A549 (cell line): ENCODE results near the gene PARVB. TPM values are rescaled to one million over a fixed set of nuclear protein-coding genes. Genes with fewer than 3 reads are reported as not detected.

Experiments used
- ATAC-seq, 2 experiments: fragments of 200-7000 bp in 1 of 2; fragments of >200 bp in 1 of 2; cut with Nextera tagmentation in 1 of 2; cut with Tn5 transposase in 1 of 2; 3 replicates each; pipeline versions ENCODE4 v1.8.0 to v1.9.1; 2018 to 2020; ENCODE audit warnings: mild to moderate bottlenecking in 1 of 2, moderate library complexity in 1 of 2
- CTCF ChIA-PET: fragments of 300-600 bp; sonication (Branson Sonifier 250); formaldehyde crosslinking; extraction: SDS; loops from one replicate; lab custom pipeline; 2021; ENCODE audit warnings: antibody characterized with exemption, inconsistent platforms; lab: Yijun Ruan, JAX
- POLR2A ChIA-PET: fragments of 350-600 bp; formaldehyde crosslinking; extraction: SDS; loops from one replicate; lab custom pipeline; 2021; ENCODE audit warnings: antibody characterized with exemption, inconsistent platforms; lab: Yijun Ruan, JAX
- DNase-seq, 2 experiments: peaks; one replicate each; pipeline versions ENCODE4 v3.0.0 to v3.0.0-alpha.2; 2011 to 2016; ENCODE audit warnings: low read depth in 1 of 2, low spot score in 1 of 2
- FAIRE-seq: peaks from 2 replicates; lab custom pipeline; 2011; peaks lifted over from hg19 to GRCh38; lab: Jason Lieb, UNC
- H3K27ac ChIP-seq, 2 experiments: fragments of >200 bp; sonication (Bioruptor Twin); formaldehyde crosslinking; 3 replicates each; pipeline ENCODE4 v1.5.1; 2016 to 2017
- H3K4me1 ChIP-seq: fragments of >200 bp; sonication (Bioruptor Twin); formaldehyde crosslinking; 3 replicates; pipeline ENCODE4 v1.6.1; 2016
- H3K4me2 ChIP-seq: fragments of >200 bp; sonication (Bioruptor Twin); formaldehyde crosslinking; 3 replicates; pipeline ENCODE4 v1.6.1; 2016
- H3K4me3 ChIP-seq: fragments of >200 bp; sonication (Bioruptor Twin); formaldehyde crosslinking; 3 replicates; pipeline ENCODE4 v1.5.1; 2016
- H3K9me3 ChIP-seq: fragments of >200 bp; sonication (Bioruptor Twin); formaldehyde crosslinking; 3 replicates; pipeline ENCODE4 v1.6.1; 2016
- BHLHE40 ChIP-seq: IDR thresholded peaks from 2 replicates; pipeline ENCODE4 v1.6.1; 2012; ENCODE audit warnings: low read depth, low read length, inconsistent platforms
- CEBPB ChIP-seq, 2 experiments: fragments of >200 bp in 1 of 2; sonication (Bioruptor Twin) in 1 of 2; formaldehyde crosslinking in 1 of 2; IDR thresholded peaks; 2 replicates each; pipeline ENCODE4 v1.6.1; 2012 to 2016
- CHD2 ChIP-seq: fragments of 150-350 bp; IDR thresholded peaks from 2 replicates; pipeline ENCODE4 v1.6.1; 2014; ENCODE audit warnings: low read length; ENCODE audit not compliant: partially characterized antibody
- EHMT2 ChIP-seq: fragments of 200-600 bp; sonication (generic); IDR thresholded peaks from 2 replicates; pipeline ENCODE4 v1.6.1; 2016; ENCODE audit warnings: antibody characterized with exemption, low read depth, mild to moderate bottlenecking, moderate library complexity
- ELK1 ChIP-seq: fragments of 150-350 bp; IDR thresholded peaks from 2 replicates; pipeline ENCODE4 v1.6.1; 2014; ENCODE audit warnings: low read depth, mild to moderate bottlenecking, low read length
- EP300 ChIP-seq, 2 experiments: fragments of >200 bp; sonication (Bioruptor Twin); formaldehyde crosslinking; IDR thresholded peaks; 2 replicates in 1 of 2; 3 replicates in 1 of 2; pipeline ENCODE4 v1.6.1; 2016 to 2017
- ESRRA ChIP-seq: fragments of 150-350 bp; IDR thresholded peaks from 2 replicates; pipeline ENCODE4 v1.6.1; 2014; ENCODE audit warnings: mild to moderate bottlenecking, low read length, borderline replicate concordance
- FOSB ChIP-seq: fragments of 250-450 bp; sonication (Bioruptor Pico); IDR thresholded peaks from 2 replicates; pipeline ENCODE4 v1.5.0; 2020; ENCODE audit warnings: mild to moderate bottlenecking, moderate library complexity
- FOXS1 ChIP-seq: fragments of 250-450 bp; sonication (Bioruptor Pico); IDR thresholded peaks from 2 replicates; pipeline ENCODE4 v1.5.0; 2020; ENCODE audit warnings: mild to moderate bottlenecking, moderate library complexity
- HEYL ChIP-seq: fragments of 250-450 bp; sonication (Bioruptor Pico); IDR thresholded peaks from 2 replicates; pipeline ENCODE4 v1.8.0; 2021; ENCODE audit warnings: mild to moderate bottlenecking, moderate library complexity
- HOXB13 ChIP-seq: fragments of 250-450 bp; sonication (Bioruptor Pico); IDR thresholded peaks from 2 replicates; pipeline ENCODE4 v1.5.0; 2020; ENCODE audit warnings: low read depth, mild to moderate bottlenecking, moderate library complexity
- KDM1A ChIP-seq: fragments of 200-600 bp; sonication (generic); IDR thresholded peaks from 2 replicates; pipeline ENCODE4 v1.6.1; 2016; ENCODE audit warnings: low read depth, mild to moderate bottlenecking
- MAFK ChIP-seq: fragments of 450-650 bp; IDR thresholded peaks from 2 replicates; pipeline ENCODE4 v1.6.1; 2014; ENCODE audit not compliant: partially characterized antibody
- NPAS2 ChIP-seq: fragments of 250-450 bp; sonication (Bioruptor Pico); IDR thresholded peaks from 2 replicates; pipeline ENCODE4 v1.8.0; 2022; ENCODE audit warnings: mild to moderate bottlenecking, moderate library complexity, borderline replicate concordance
- NR3C1 ChIP-seq: fragments of >200 bp; sonication (Bioruptor Twin); formaldehyde crosslinking; IDR thresholded peaks from 3 replicates; pipeline ENCODE4 v1.6.1; 2017
- POLR2A ChIP-seq: IDR thresholded peaks from 2 replicates; pipeline ENCODE4 v1.6.1; 2012; ENCODE audit warnings: mild to moderate bottlenecking, low read length
- REST ChIP-seq: fragments of 200-600 bp; sonication (generic); IDR thresholded peaks from 2 replicates; pipeline ENCODE4 v1.6.1; 2016; ENCODE audit warnings: antibody characterized with exemption, mild to moderate bottlenecking, moderate library complexity
- SREBF2 ChIP-seq: fragments of 450-650 bp; IDR thresholded peaks from 2 replicates; pipeline ENCODE4 v1.6.1; 2014; ENCODE audit warnings: mild to moderate bottlenecking, moderate library complexity
- TFCP2L1 ChIP-seq: fragments of 250-450 bp; sonication (Bioruptor Pico); IDR thresholded peaks from 2 replicates; pipeline ENCODE4 v1.5.0; 2021; ENCODE audit warnings: mild to moderate bottlenecking
- ZFP36 ChIP-seq: fragments of 450-650 bp; IDR thresholded peaks from 2 replicates; pipeline ENCODE4 v1.6.1; 2014; ENCODE audit warnings: borderline replicate concordance; ENCODE audit not compliant: partially characterized antibody
- ZSCAN20 ChIP-seq: fragments of 250-450 bp; sonication (Bioruptor Pico); IDR thresholded peaks from 2 replicates; pipeline ENCODE4 v1.8.0; 2022; ENCODE audit warnings: mild to moderate bottlenecking, moderate library complexity
- WGBS: methylation state at CpG from one replicate; pipeline ENCODE4 v1.1.6; 2017; ENCODE audit errors: missing lambda C conversion rate; 5-methylcytosine and 5-hydroxymethylcytosine counted together
- polyA plus RNA-seq, 4 experiments: library from polyadenylated mRNA; depleted of rRNA in 3 of 4; stranded (reverse); fragments of >200 nt; fragmentation: RNase III in 1 of 4; extraction: RNeasy Plus Mini Kit Qiagen cat#74134 plus additional on column Dnase treatment in 1 of 4; gene quantifications; 2 replicates in 3 of 4; 3 replicates in 1 of 4; pipeline ENCODE4 v1.2.3, GENCODE V29; 2011 to 2017
- TF ChIP-seq, protein P1 (sequence below): IDR thresholded peaks from 2 replicates; pipeline ENCODE4 v1.6.1; 2012

PARVB gene
- polyA plus RNA-seq, 2 of the 4 experiments (the other 2 are of a cell fraction), result 28.3 to 33.5 TPM

DNA sequence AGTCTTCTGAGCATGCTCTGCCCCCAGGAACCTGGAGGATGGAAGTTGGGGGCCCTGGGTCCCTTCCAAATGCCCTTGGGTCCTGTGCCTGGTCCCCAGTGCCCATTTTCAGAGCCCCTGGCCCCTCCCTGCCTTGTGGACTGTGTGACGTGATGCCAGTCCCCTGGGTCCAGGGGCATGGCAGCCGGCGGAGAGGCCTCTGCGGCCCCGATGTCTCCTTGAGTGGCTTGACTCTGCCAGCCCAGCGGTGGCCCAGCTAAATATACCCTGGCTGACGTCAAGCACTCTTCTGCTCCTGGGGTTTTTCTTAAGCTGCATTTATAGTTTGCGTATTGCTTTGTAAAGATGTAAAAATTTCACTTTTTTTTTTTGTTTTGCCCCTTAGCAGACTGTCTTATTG is 121.4 kb downstream of the PARVB start:
- H3K4me2 ChIP-seq, result no peak overlapping the region
- DNase-seq (no peak), ATAC-seq (no peak), FAIRE-seq (no peak)
- H3K4me1 ChIP-seq, result no peaks in the 10 kb centered on the region
- CTCF ChIA-PET, result interaction anchor here (0.6 to 0.8 kb wide), 2 partner anchors 88 to 183 kb away, joined by 3 read pairs; no protein-coding TSS in a partner anchor
- POLR2A ChIA-PET, result no interaction called here
- TF ChIP-seq ZFP36 (no peak), CHD2 (no peak), ZSCAN20 (no peak), EP300 (IDR thresholded peaks at IDR 0.05) (no peak), FOXS1 (no peak), BHLHE40 (no peak), ESRRA (no peak), CEBPB (IDR thresholded peaks at IDR 0.05) (no peak), NPAS2 (no peak), SREBF2 (no peak), TFCP2L1 (CRISPR knock-in tag) (no peak), REST (no peak)
- TF ChIP-seq, protein P1, sequence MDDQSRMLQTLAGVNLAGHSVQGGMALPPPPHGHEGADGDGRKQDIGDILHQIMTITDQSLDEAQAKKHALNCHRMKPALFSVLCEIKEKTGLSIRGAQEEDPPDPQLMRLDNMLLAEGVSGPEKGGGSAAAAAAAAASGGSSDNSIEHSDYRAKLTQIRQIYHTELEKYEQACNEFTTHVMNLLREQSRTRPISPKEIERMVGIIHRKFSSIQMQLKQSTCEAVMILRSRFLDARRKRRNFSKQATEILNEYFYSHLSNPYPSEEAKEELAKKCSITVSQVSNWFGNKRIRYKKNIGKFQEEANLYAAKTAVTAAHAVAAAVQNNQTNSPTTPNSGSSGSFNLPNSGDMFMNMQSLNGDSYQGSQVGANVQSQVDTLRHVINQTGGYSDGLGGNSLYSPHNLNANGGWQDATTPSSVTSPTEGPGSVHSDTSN, result no peak
- H3K9me3 ChIP-seq, result no peaks in the 10 kb centered on the region
- no peak overlapping the region for H3K4me3 ChIP-seq
- no peak overlapping the region for H3K27ac ChIP-seq
- 93% methylated on average over 8 of the region's 8 CpGs for WGBS

- no peak overlapping the region for H3K27ac ChIP-seq
- H3K4me1 ChIP-seq, result no peaks in the 10 kb centered on the region
- FAIRE-seq (no peak), DNase-seq (no peak), ATAC-seq (no peak)
- ChIA-PET POLR2A (no interaction called here), CTCF (no interaction called here)
- 87% methylated on average over 31 of the region's 33 CpGs for WGBS
- H3K4me2 ChIP-seq, result no peak overlapping the region
- H3K9me3 ChIP-seq, result no peaks in the 10 kb centered on the region
- H3K4me3 ChIP-seq, result no peak overlapping the region
- TF ChIP-seq ELK1 (no peak), NR3C1 (no peak), EHMT2 (no peak)
Observed at GRCh38 chr22:44146088-44146861, 122.2 kb downstream of the PARVB start.

- no peak for DNase-seq
- H3K4me2 ChIP-seq, result no peak overlapping the region
- ATAC-seq, result no peak
- no peaks in the 10 kb centered on the region for H3K4me1 ChIP-seq
- WGBS, result 75% methylated on average over 10 of the region's 12 CpGs
- no peak for FAIRE-seq
- ChIA-PET CTCF (interaction anchor here (0.9 kb wide), 1 partner anchor 225 kb away, joined by 3 read pairs; no protein-coding TSS in a partner anchor), POLR2A (no interaction called here)
- no peak overlapping the region for H3K4me3 ChIP-seq
- no peaks in the 10 kb centered on the region for H3K9me3 ChIP-seq
- TF ChIP-seq KDM1A (no peak), MAFK (no peak), POLR2A (no peak), HOXB13 (CRISPR knock-in tag) (no peak), BHLHE40 (no peak), ESRRA (no peak), HEYL (no peak), FOSB (no peak)
- no peak overlapping the region for H3K27ac ChIP-seq
Observed at GRCh38 chr22:44147008-44147645, 123.0 kb downstream of the PARVB start.
